Measurements from ENCODE around the gene EPM2A.
"Not testable (repeated sequence)": the region's sequence is repeated elsewhere in the genome, so short reads cannot be mapped to it uniquely, and the experiment has no call there.

The EPM2A gene

GRCh38 chr6:145735356-145736165 is at the start of gene EPM2A:
Gene EPM2A, minus strand, starts transcription at chr6:145735520. Its CDS starts 22 bp downstream, at chr6:145735498.
- peak; percentile 26 to 53 (median 30) for DNase-seq (ENCODE audit: low read depth in 3 of 3)

DNA sequence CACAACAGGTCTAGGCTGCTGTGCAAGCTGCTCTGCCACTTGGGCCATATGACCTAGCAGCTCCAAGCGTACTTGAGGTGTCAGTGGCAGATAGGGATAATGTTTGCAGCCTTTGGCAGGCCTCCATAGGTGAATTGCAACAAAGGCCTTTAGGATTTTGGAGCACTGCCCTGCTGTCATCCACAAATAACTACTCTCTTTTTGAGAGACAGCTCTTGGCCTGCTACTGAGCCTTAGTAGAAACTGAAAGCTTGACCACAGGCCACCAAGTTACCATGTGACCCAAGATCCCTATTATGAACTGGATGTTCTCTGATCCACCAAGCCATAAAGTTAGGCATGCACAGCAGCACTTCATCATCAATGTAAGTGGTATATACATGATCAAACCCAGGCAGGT is 49.4 kb upstream of the EPM2A start:
- no peak for DNase-seq (ENCODE audit: low read depth in 3 of 3)

DNA sequence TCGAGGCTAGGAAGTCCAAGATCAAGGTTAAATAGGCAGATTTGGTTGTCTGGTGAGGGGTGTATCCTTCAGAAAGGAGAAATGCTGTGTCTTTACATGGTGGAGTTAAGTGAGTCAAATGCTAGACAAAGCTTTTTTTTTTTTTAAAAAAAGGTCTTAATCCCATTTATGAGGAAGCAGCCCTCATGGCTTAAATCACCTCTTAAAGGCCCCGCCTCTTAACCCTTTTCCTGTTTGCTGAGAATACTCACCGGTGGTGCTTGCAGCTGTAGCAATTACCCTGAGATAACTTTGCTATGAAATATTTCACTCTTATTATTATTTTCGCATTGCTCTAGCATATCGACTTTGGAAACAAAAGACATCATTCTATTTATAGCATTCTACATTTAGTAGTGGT is 48.5 kb upstream of the EPM2A start:
- no peak for DNase-seq (ENCODE audit: low read depth in 3 of 3)

DNA sequence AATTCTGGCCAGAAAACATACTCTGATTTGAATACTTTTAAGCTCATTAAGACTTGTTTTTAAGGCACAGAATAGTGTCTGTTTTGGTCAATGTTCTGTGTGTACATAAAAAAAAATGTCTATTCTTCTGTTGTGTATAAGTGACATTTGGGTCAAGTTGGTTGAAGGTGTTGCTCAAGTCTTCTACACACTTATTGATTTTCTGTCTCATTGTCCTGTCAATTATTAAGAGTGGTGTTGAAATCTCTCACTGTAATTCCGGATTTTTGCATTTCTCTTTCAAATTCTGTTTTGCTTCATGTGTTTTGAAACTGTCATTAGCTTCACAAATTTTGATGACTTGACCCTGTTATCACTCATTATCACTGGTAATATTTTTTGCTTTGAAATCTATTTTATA is 37.5 kb upstream of the EPM2A start:
- no peak for DNase-seq (ENCODE audit: low read depth in 3 of 3)

DNA sequence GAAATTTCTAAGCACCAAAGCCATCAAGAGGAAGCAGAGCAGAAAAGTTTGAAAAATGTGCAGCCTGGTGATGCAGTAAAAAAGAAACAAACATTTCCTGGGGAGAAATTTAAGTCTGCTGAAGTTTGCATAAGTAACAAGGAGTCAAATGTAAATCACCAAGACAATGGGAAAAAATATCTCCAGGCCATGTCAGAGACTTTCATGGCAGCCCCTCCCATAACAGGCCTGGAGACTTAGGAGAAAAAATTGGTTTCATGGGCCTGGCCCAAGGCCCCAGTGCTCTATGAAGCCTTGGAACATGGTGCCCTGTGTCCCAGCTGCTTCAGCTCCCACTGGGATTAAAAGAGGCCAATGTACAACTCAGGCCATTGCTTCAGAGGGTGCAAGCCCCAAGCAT is 30.1 kb upstream of the EPM2A start:
- no peak for DNase-seq (ENCODE audit: low read depth in 3 of 3)

DNA sequence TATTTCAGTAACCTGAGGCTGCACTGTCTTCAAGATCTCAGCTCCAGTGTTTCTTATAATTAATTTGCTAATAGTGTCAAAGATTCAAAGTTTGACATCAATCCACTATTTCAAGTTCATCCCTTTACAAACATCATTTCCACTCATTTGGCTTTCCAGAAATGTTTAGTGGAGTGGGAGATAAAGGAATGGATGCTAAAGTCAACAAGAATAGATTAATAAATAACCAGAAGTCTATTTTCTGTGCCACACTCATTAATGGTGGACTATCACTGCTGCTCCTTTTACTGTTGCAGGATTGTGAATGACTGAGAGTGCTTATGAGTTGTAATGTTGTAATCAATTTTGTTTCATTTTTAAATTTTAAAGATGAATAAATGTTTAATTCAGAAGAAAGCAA is 28.4 kb upstream of the EPM2A start:
- no peak for DNase-seq (ENCODE audit: low read depth in 3 of 3)

- DNase-seq (ENCODE audit: low read depth in 3 of 3), result no peak
These were observed 26.3 kb upstream of the EPM2A start for GRCh38 chr6:145761584-145761983.

DNA sequence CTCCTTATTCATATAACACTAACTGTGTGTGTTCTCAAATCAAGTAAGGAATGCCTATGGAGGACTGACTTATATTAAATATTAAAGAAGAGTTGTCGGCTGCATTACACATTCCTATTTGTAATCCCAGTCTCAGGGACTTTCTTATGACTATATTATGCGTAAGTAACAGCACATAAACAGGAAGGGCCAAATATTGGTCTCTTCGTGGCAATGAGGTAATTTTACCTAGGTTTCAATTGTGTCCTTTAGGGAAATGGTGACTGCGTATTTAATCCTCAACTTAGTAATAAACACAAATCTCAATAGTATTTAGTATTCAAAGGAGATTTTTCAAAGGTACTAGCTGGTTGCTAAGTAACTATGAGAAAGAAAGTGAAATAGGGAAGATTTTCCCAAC is 22.8 kb upstream of the EPM2A start:
- DNase-seq (ENCODE audit: low read depth in 3 of 3), result no peak

- DNase-seq (ENCODE audit: low read depth in 3 of 3), result no peak
These were observed 20.9 kb upstream of the EPM2A start for GRCh38 chr6:145756170-145756662.

DNA sequence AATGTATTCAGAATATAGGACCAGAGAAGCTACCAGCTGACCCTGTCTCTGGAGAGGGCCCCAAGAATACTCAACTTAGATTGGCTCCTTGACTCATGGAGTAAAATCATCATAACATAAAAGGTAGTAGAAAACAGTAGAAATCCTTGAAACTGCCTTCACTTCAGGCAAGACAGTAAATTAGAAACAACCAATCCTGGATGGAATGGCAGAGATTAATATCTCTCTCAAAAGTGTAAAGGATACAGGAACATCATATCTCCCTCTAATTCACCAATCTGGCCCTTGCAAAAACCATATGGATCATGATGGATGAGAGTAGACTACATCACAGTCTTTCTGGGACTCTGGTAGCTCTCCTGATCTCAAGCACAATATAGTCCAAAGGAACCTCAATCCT is 20.4 kb upstream of the EPM2A start:
- DNase-seq (ENCODE audit: low read depth in 3 of 3), result no peak

- no peak for DNase-seq (ENCODE audit: low read depth in 3 of 3)
These were observed 17.3 kb upstream of the EPM2A start for GRCh38 chr6:145752638-145753037.

- DNase-seq (ENCODE audit: low read depth in 3 of 3), result no peak
These were observed 14.3 kb upstream of the EPM2A start for GRCh38 chr6:145749632-145750031.

- no peak for DNase-seq (ENCODE audit: low read depth in 3 of 3)
These were observed 10.5 kb upstream of the EPM2A start for GRCh38 chr6:145745861-145746260.

DNA sequence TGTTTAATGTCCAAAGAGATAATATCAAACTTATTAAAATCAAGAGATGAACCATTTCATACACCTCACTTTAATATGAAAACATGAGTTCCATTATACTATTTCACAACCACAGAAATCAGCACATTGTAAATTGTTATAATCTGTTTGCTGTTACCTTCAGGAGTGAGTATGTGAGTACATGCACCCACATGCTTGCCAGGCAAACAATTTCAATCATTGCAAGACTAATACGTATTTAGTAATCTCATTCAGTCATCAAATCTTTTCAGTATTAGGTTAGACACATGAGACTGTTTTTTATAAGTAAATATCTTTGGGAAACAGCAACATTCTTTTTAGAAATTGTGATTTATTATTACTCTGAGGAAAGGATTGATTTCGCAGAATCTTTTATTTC is 9.3 kb upstream of the EPM2A start:
- DNase-seq (ENCODE audit: low read depth in 3 of 3), result no peak

GRCh38 chr6:145743332-145743731 is 8.0 kb upstream of the EPM2A start:
- DNase-seq (ENCODE audit: low read depth in 3 of 3), result no peak

DNA sequence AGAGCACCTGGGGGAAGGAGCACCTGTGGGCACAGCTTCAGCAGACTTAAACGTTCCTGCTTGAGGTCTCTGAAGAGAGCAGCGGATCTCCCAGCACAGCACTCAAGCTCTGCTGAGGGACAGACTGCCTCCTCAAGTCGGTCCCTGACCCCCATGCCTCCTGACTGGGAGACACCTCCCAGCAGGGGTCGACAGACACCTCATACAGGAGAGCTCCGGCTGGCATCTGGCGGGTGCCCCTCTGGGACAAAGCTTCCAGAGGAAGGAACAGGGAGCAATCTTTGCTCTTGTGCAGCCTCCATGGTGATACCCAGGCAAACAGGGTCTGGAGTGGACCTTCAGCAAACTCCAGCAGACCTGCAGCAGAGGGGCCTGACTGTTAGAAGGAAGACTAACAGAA is 7.2 kb upstream of the EPM2A start:
- DNase-seq (ENCODE audit: low read depth in 3 of 3), result not testable (repeated sequence)

DNA sequence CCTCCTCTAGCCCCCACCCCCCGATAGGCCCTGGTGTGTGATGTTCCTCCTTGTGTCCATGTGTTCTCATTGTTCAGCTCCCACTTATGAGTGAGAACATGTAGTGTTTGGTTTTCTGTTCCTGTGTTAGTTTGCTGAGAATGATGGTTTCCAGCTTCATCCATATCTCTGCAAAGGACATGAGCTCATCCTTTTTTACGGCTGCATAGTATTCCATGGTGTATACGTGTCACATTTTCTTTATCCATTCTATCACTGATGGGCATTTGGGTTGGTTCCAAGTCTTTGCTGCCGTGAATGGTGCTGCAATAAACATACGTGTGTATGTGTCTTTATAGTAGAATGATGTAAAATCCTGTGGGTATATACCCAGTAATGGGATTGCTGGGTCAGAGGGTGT is 4.4 kb upstream of the EPM2A start:
- DNase-seq (ENCODE audit: low read depth in 3 of 3), result not testable (repeated sequence)

DNA sequence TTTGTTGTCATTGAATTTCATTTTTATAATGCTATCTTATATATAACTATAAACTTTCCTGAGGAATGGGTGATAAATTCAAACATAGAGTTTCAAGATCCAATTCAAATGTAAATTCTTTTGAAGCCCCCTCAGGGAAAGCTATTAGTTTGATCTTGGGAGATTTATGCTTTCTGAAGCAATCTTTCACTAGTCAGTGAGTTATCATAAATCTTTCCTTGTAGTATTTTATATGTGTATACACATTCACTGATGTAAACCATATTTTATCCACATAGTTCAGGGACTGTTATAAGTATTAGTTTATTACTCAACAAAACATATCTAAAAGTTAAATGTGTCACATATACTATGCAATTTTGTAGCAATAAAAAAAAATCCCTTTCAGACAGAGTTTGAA is 2.9 kb upstream of the EPM2A start:
- no peak for DNase-seq (ENCODE audit: low read depth in 3 of 3)

DNA sequence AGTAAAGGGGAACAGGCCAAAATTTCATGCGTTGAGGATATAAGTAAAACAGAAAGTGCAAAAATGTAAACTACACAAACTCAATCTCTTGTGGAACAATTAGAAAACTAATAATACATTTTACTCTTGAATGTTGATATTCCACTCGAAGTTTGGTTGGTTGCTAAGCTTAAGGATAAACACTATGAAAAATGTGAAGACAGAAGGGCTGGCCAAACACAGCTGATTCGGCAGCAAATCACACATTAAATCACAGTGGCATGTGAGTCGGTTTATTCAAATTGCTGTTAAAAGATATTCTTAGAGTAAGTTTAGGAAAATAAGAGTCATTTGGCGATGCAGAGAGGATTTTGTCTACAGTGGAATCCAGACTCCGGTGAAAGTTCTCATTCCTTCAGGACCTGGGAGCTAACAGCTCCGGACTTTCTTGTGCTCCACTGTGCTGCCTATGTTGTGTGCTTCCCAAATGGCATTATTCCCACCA is 1.4 kb upstream of the EPM2A start:
- no peak for DNase-seq (ENCODE audit: low read depth in 3 of 3)

DNA sequence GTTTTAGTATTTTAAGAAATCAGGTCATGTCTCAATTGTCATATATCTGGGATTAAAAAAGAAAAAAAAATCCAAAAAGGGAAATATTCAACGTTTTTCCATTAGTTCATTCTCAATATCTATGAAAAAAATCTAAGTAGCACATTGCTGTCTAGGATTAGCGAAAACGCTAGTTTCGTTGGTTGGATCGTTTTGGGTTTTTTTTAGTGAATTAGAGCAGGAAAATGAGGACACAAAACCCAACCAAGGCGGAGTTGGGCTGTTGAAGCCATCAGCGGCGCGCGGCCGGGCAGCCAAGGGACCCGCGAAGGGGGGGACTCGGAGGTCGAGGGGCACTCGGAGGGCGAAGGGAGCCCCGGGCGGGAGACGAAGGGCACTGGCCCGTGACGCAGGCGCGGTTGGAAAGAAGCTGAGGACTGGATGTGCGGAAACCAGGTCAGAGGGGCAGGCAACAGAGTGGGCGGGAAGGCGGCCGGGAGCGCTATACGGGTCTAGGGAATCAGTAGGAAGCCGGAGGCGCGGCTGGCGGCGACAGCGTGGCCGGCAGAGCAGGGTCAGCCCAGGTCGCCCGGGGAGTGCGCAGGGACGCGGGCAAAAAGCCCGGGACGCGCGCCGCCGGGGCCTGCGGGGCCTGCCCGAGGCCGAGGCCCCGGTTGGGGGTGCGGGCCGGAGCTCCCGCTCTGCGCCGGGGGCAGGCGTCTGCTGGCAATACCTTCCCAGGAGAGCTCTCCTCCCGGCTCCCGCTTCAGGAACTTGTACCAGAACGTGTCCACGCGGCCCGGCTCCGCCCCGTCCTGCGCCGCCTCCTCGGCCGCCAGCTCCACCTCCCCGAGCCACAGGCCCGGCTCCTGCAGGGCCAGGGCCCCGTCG is 599 bp downstream of the EPM2A start:
- DNase-seq (ENCODE audit: low read depth in 3 of 3), result peak; percentile 46 to 61 (median 52)

GRCh38 chr6:145733810-145734209 is 1.5 kb downstream of the EPM2A start:
- no peak for DNase-seq (ENCODE audit: low read depth in 3 of 3)

DNA sequence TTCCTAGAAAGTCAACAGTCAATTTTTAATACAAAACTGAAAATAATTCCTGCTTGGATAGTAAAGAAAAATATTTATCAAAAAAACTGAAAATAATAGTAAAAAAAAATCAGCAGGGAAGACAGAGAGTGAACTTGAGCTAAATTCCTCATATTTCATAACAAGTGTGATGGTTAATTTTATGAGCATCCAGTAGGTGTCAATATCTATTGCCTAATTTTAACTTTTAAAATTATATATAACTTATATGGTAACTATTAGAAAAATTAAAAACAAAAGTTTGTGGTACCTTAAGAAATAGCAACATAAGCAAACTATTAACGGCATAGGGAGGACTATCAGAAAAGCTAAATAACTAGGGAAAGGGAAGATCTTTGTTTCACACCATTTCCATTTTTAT is 2.1 kb downstream of the EPM2A start:
- DNase-seq (ENCODE audit: low read depth in 3 of 3), result no peak

GRCh38 chr6:145731447-145731846 is 3.9 kb downstream of the EPM2A start:
- DNase-seq (ENCODE audit: low read depth in 3 of 3), result no peak

Data from stimulated activated CD4-positive, alpha-beta T cell treated with anti-CD3 and anti-CD28 coated beads, TNF-alpha, amount 100 ng/mL, for 48 hours (primary cell).